Stimulated activated naive CD8-positive, alpha-beta T cell treated with anti-CD3 and anti-CD28 coated beads, Interleukin-15, Interleukin-2, amounts not matched to agents 100 U/mL and 50 U/mL, for 24 hours (primary cell): ENCODE measurements around the gene MAGIX.
"Not testable (repeated sequence)": the region's sequence is repeated elsewhere in the genome, so short reads cannot be mapped to it uniquely, and the experiment has no call there.

Experiments used
- ATAC-seq: fragments of 150-1000 bp; cut with Tn5 transposase; one replicate; pipeline ENCODE4 v1.10.0; 2021
- DNase-seq: peaks from one replicate; pipeline ENCODE4 v3.0.0; 2021

The MAGIX gene

GRCh38 chrX:49162620-49163019 lies at the start of gene MAGIX:
Gene MAGIX, plus strand, starts transcription at chrX:49162758. Its CDS starts 132 bp downstream, at chrX:49162890.
- no peak for ATAC-seq
- no peak for DNase-seq

- ATAC-seq (no peak), DNase-seq (no peak)
These were observed 46.5 kb upstream of the MAGIX start for GRCh38 chrX:49116076-49116475.

GRCh38 chrX:49116716-49117115 lies 45.8 kb upstream of the MAGIX start:
- ATAC-seq (no peak), DNase-seq (no peak)

- ATAC-seq, result no peak
- no peak for DNase-seq
These were observed 45.0 kb upstream of the MAGIX start for GRCh38 chrX:49117581-49117980.

GRCh38 chrX:49120091-49120490 lies 42.5 kb upstream of the MAGIX start:
- no peak for DNase-seq
- no peak for ATAC-seq

- DNase-seq, result no peak
- no peak for ATAC-seq
These were observed 40.1 kb upstream of the MAGIX start for GRCh38 chrX:49122499-49122898.

- ATAC-seq, DNase-seq: not testable (repeated sequence)
These were observed 34.8 kb upstream of the MAGIX start for GRCh38 chrX:49127742-49128258.

- no peak for DNase-seq
- no peak for ATAC-seq
These were observed 33.1 kb upstream of the MAGIX start for GRCh38 chrX:49129427-49129826.

GRCh38 chrX:49132275-49132674 lies 30.3 kb upstream of the MAGIX start:
- not testable (repeated sequence) for ATAC-seq, DNase-seq

GRCh38 chrX:49133759-49134158 lies 28.8 kb upstream of the MAGIX start:
- DNase-seq, result no peak
- ATAC-seq, result no peak

- no peak for ATAC-seq
- DNase-seq, result no peak
These were observed 25.1 kb upstream of the MAGIX start for GRCh38 chrX:49137492-49137891.

GRCh38 chrX:49139713-49140112 lies 22.8 kb upstream of the MAGIX start:
- DNase-seq (no peak), ATAC-seq (no peak)

GRCh38 chrX:49142264-49142663 lies 20.3 kb upstream of the MAGIX start:
- ATAC-seq, DNase-seq: not testable (repeated sequence)

- DNase-seq, ATAC-seq: not testable (repeated sequence)
These were observed 19.4 kb upstream of the MAGIX start for GRCh38 chrX:49143154-49143553.

- ATAC-seq (no peak), DNase-seq (no peak)
These were observed 15.3 kb upstream of the MAGIX start for GRCh38 chrX:49147282-49147681.

- ATAC-seq (no peak), DNase-seq (no peak)
These were observed 14.6 kb upstream of the MAGIX start for GRCh38 chrX:49147936-49148335.

GRCh38 chrX:49148390-49149100 lies 14.0 kb upstream of the MAGIX start:
- DNase-seq, ATAC-seq: not testable (repeated sequence)

- not testable (repeated sequence) for DNase-seq, ATAC-seq
These were observed 13.3 kb upstream of the MAGIX start for GRCh38 chrX:49149291-49149690.

- no peak for DNase-seq
- ATAC-seq, result no peak
These were observed 9.1 kb upstream of the MAGIX start for GRCh38 chrX:49153467-49153866.

- DNase-seq (peak; percentile 45), ATAC-seq (peak; percentile 38)
These were observed 7.2 kb upstream of the MAGIX start for GRCh38 chrX:49155243-49155899.

- ATAC-seq, result peak; percentile 91
These were observed 6.4 kb upstream of the MAGIX start for GRCh38 chrX:49155900-49156837.

GRCh38 chrX:49157194-49157593 lies 5.4 kb upstream of the MAGIX start:
- DNase-seq (no peak), ATAC-seq (no peak)

More at GRCh38 chrX:49155900-49156837, 6.4 kb upstream of the MAGIX start:
- peak; percentile 88 for DNase-seq
